Activated CD4-positive, alpha-beta memory T cell treated with anti-CD3 and anti-CD28 coated beads for 36 hours (primary cell): ENCODE data around the gene CRYGB. TPM values are rescaled to one million over a fixed set of nuclear protein-coding genes. Genes with fewer than 3 reads are reported as not detected.

Source experiments
- CTCF ChIA-PET: fragments of 350-600 bp; sonication (Branson Sonifier 250); formaldehyde crosslinking; loops from one replicate; lab custom pipeline; 2021; ENCODE audit warnings: antibody characterized with exemption, inconsistent platforms; lab: Charles Lee
- POLR2A ChIA-PET: fragments of 350-600 bp; sonication (Branson Sonifier 250); formaldehyde crosslinking; loops from one replicate; lab custom pipeline; 2021; ENCODE audit warnings: antibody characterized with exemption; lab: Charles Lee
- DNase-seq: peaks from one replicate; pipeline ENCODE4 v3.0.0-alpha.2; 2020
- H3K27ac Mint-ChIP-seq: one replicate; pipeline ENCODE4 v1.8.0; 2021; ENCODE audit warnings: mixed read lengths
- H3K27me3 Mint-ChIP-seq: one replicate; pipeline ENCODE4 v1.8.0; 2021; ENCODE audit warnings: mixed read lengths
- H3K36me3 Mint-ChIP-seq: one replicate; pipeline ENCODE4 v1.8.0; 2021; ENCODE audit warnings: mixed read lengths
- H3K4me1 Mint-ChIP-seq: one replicate; pipeline ENCODE4 v1.8.0; 2021; ENCODE audit warnings: low read depth, mixed read lengths
- H3K4me3 Mint-ChIP-seq: one replicate; pipeline ENCODE4 v1.8.0; 2021; ENCODE audit warnings: mild to moderate bottlenecking, mixed read lengths
- H3K9me3 Mint-ChIP-seq: one replicate; pipeline ENCODE4 v1.8.0; 2021; ENCODE audit warnings: mixed read lengths
- intact Hi-C: fragments of 100-400 bp; cut with micrococcal nuclease; formaldehyde crosslinking; loops from one replicate; pipeline ENCODE4 v1.15.1; 2023
- total RNA-seq, 2 experiments: library from RNA; stranded (reverse); gene quantifications; one replicate each; pipeline ENCODE4 v1.2.3, GENCODE V29; 2021

Gene CRYGB
- total RNA-seq, 2 experiments from 2014 or later, result not detected

DNA sequence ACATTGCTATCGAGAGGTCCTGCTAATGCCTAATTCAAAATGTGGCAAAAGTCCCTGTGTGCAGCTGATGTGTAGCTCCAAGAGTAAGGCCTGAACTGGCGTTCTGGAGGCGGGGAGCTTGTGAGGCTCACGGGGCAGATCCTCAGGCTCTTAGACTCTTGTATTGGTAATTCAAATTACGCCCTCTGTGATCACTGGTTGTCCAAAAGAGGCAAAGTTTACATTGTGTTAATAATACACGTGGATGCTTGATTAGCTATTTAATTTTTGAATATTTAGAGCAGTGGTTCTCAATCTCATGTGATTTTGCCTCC is 29.8 kb upstream of the CRYGB start:
- H3K4me1 Mint-ChIP-seq, result no peaks in the 10 kb centered on the region
- peaks cover 12% of the 10 kb centered on the region for H3K27me3 Mint-ChIP-seq
- POLR2A ChIA-PET, result no interaction called here
- H3K4me3 Mint-ChIP-seq, result no peak overlapping the region
- CTCF ChIA-PET, result interaction anchor here (0.6 to 2.7 kb wide), 25 partner anchors 10 to 1617 kb away, joined by 3 to 47 read pairs (median 4); partner anchors contain the start of genes C2orf80, CRYGA and IDH1
- intact Hi-C loops, result loop anchor here (1.0 kb wide), 1 partner anchor 79 kb away; no protein-coding TSS in a partner anchor
- H3K9me3 Mint-ChIP-seq, result no peaks in the 10 kb centered on the region
- DNase-seq, result no peak
- H3K36me3 Mint-ChIP-seq, result no peaks in the 10 kb centered on the region
- no peak overlapping the region for H3K27ac Mint-ChIP-seq

GRCh38 chr2:208175069-208175839 is 29.3 kb upstream of the CRYGB start:
- CTCF ChIA-PET, result interaction anchor here (0.6 to 2.7 kb wide), 31 partner anchors 9 to 1617 kb away, joined by 3 to 47 read pairs (median 4); partner anchors contain the start of genes C2orf80, CRYGA and IDH1
- intact Hi-C loops, result loop anchor here (1.0 kb wide), 1 partner anchor 79 kb away; no protein-coding TSS in a partner anchor
- no peaks in the 10 kb centered on the region for H3K9me3 Mint-ChIP-seq
- no peak overlapping the region for H3K4me3 Mint-ChIP-seq
- H3K27ac Mint-ChIP-seq, result no peak overlapping the region
- H3K27me3 Mint-ChIP-seq, result peaks cover 12% of the 10 kb centered on the region
- POLR2A ChIA-PET, result no interaction called here
- peak; percentile 73 for DNase-seq
- H3K36me3 Mint-ChIP-seq, result no peaks in the 10 kb centered on the region
- H3K4me1 Mint-ChIP-seq, result no peaks in the 10 kb centered on the region

DNA sequence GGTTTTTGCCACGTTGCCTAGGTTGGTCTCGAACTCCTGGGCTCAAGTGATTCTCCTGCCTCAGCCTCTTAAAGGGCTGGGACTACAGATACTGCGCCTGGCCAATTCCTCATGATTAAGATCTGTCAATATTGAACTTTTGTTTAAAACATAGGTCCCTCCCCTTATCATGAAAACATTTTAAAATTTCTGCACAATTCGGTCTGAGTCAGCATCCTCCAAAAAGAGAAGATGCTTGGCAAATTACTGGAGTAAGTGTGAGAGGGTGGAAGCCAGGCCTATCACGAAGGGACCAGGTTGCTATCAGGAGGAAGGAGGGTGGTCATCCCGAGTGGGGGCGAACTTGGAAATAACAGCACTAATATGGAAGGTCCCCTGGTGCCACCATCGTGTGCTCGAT is 28.2 kb upstream of the CRYGB start:
- H3K36me3 Mint-ChIP-seq, result no peaks in the 10 kb centered on the region
- peaks cover 8% of the 10 kb centered on the region for H3K27me3 Mint-ChIP-seq
- no peak overlapping the region for H3K4me3 Mint-ChIP-seq
- intact Hi-C loops, result no loop called here
- CTCF ChIA-PET, result interaction anchor here (1.0 to 2.7 kb wide), 7 partner anchors 8 to 79 kb away, joined by 3 to 47 read pairs (median 6); partner anchors contain the start of gene IDH1
- H3K9me3 Mint-ChIP-seq, result no peaks in the 10 kb centered on the region
- H3K4me1 Mint-ChIP-seq, result no peaks in the 10 kb centered on the region
- no peak for DNase-seq
- H3K27ac Mint-ChIP-seq, result no peak overlapping the region
- POLR2A ChIA-PET, result no interaction called here

- ChIA-PET POLR2A (no interaction called here), CTCF (no interaction called here)
- DNase-seq, result no peak
- Mint-ChIP-seq H3K9me3 (no peaks in the 10 kb centered on the region), H3K36me3 (no peaks in the 10 kb centered on the region), H3K4me3 (no peak overlapping the region), H3K27me3 (peaks cover 8% of the 10 kb centered on the region), H3K4me1 (no peaks in the 10 kb centered on the region), H3K27ac (no peak overlapping the region)
- intact Hi-C loops, result no loop called here
Observed at GRCh38 chr2:208172125-208172524, 26.2 kb upstream of the CRYGB start.

GRCh38 chr2:208164951-208165755 is 19.2 kb upstream of the CRYGB start:
- ChIA-PET POLR2A (no interaction called here), CTCF (interaction anchor here (0.6 to 2.4 kb wide), 2 partner anchors 10 to 824 kb away, joined by 3 to 10 read pairs; no protein-coding TSS in a partner anchor)
- H3K4me3 Mint-ChIP-seq, result no peak overlapping the region
- no peaks in the 10 kb centered on the region for H3K4me1 Mint-ChIP-seq
- H3K27ac Mint-ChIP-seq, result no peak overlapping the region
- H3K9me3 Mint-ChIP-seq, result no peaks in the 10 kb centered on the region
- H3K36me3 Mint-ChIP-seq, result no peaks in the 10 kb centered on the region
- no peak for DNase-seq
- peaks cover 11% of the 10 kb centered on the region for H3K27me3 Mint-ChIP-seq
- intact Hi-C loops, result no loop called here

DNA sequence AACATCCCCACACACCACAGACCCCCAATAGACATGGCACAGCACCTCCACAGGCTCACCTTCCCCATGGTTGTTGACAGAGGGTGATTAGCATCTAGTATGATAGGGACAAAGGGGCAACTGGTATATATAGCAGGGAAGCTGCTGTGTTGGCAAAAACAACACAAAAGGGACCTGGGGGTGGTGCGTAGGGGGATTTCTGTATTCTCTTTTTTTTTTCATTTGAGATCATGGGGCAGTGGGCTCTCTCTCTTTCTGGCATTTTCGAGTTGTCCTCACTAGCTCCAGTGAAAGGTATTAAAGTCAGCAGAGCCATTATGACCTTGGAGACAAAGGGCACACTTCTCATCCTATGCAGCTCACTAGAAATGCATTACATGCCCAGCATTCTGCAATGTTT is 17.5 kb upstream of the CRYGB start, which contains the start of gene CRYGA:
TSS of gene CRYGA (minus strand) at position 101 of the 400 bp plus-strand sequence. CDS start at position 68, 33 bp downstream.
- Mint-ChIP-seq H3K27me3 (peaks cover 11% of the 10 kb centered on the region), H3K27ac (no peak within 1 kb of the TSS), H3K36me3 (no peaks in the 10 kb centered on the region), H3K9me3 (no peaks in the 10 kb centered on the region), H3K4me3 (no peak within 1 kb of the TSS), H3K4me1 (no peaks in the 10 kb centered on the region)
- no peak for DNase-seq
- intact Hi-C loops, result no loop called here
- ChIA-PET POLR2A (no interaction called here), CTCF (interaction anchor here (2.4 kb wide), 1 partner anchor 12 kb away, joined by 10 read pairs; no protein-coding TSS in a partner anchor)

GRCh38 chr2:208156439-208156838 is 10.5 kb upstream of the CRYGB start:
- CTCF ChIA-PET, result interaction anchor here (1.1 to 2.0 kb wide), 2 partner anchors 8 to 19 kb away, joined by 5 read pairs; no protein-coding TSS in a partner anchor
- H3K27ac Mint-ChIP-seq, result no peak overlapping the region

GRCh38 chr2:208153156-208153555 is 7.2 kb upstream of the CRYGB start:
- intact Hi-C loops, result no loop called here
- H3K9me3 Mint-ChIP-seq, result peaks cover 11% of the 10 kb centered on the region
- H3K27ac Mint-ChIP-seq, result no peak overlapping the region
- H3K36me3 Mint-ChIP-seq, result no peaks in the 10 kb centered on the region
- H3K4me1 Mint-ChIP-seq, result no peaks in the 10 kb centered on the region
- no peak for DNase-seq
- no peak overlapping the region for H3K4me3 Mint-ChIP-seq
- POLR2A ChIA-PET, result no interaction called here
- peaks cover 5% of the 10 kb centered on the region for H3K27me3 Mint-ChIP-seq
- CTCF ChIA-PET, result interaction anchor here (1.3 kb wide), 1 partner anchor 23 kb away, joined by 4 read pairs; no protein-coding TSS in a partner anchor

More at GRCh38 chr2:208156439-208156838, 10.5 kb upstream of the CRYGB start:
- POLR2A ChIA-PET, result no interaction called here
- intact Hi-C loops, result no loop called here
- DNase-seq, result no peak
- H3K4me3 Mint-ChIP-seq, result no peak overlapping the region
- peaks cover 2% of the 10 kb centered on the region for H3K27me3 Mint-ChIP-seq
- peaks cover 6% of the 10 kb centered on the region for H3K9me3 Mint-ChIP-seq
- no peaks in the 10 kb centered on the region for H3K4me1 Mint-ChIP-seq
- H3K36me3 Mint-ChIP-seq, result no peaks in the 10 kb centered on the region

DNA sequence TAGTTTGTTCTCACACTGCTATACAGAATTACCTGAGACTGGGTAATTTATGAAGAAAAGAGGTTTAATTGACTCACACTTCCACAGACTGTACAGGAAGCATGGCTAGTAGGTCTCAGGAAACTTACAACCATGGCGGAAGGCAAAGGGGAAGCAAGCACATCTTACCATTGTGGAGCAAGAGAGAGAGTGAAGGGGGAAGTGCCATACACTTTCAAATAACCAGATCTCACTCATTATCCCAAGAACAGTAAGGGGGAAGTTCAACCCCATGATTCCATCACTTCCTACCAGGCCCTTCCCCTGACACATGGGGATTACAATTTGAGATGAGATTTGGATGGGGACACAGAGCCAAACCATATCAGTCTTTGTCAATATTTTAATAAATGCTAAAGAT is 5.0 kb upstream of the CRYGB start:
- ChIA-PET CTCF (no interaction called here), POLR2A (no interaction called here)
- Mint-ChIP-seq H3K9me3 (peaks cover 11% of the 10 kb centered on the region), H3K27me3 (peaks cover 5% of the 10 kb centered on the region), H3K36me3 (no peaks in the 10 kb centered on the region), H3K4me1 (no peaks in the 10 kb centered on the region), H3K4me3 (no peak overlapping the region), H3K27ac (no peak overlapping the region)
- intact Hi-C loops, result no loop called here
- no peak for DNase-seq

DNA sequence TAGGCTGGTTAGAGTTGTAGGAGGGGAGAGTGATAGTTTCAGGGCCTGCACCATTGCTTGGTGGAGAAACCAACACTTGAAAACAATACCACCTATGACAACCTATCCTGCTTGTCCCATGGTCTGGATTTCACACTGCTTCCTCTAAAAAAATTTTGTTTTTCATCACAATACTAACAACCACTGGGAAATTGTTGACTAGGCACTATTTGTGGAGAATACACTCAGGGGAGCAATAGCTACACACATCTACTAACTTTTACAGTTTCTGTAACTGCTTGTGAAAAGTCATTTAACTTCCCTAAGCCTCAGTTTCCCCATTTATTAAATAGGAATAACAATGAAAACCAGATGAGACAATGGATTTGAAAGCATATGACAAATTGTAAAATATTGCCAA is 4.1 kb upstream of the CRYGB start:
- POLR2A ChIA-PET, result no interaction called here
- Mint-ChIP-seq H3K36me3 (no peaks in the 10 kb centered on the region), H3K4me3 (no peak overlapping the region), H3K27me3 (peaks cover 5% of the 10 kb centered on the region), H3K27ac (no peak overlapping the region), H3K9me3 (peaks cover 11% of the 10 kb centered on the region), H3K4me1 (no peaks in the 10 kb centered on the region)
- CTCF ChIA-PET, result interaction anchor here (0.8 kb wide), 1 partner anchor 26 kb away, joined by 4 read pairs; no protein-coding TSS in a partner anchor
- DNase-seq, result no peak
- intact Hi-C loops, result no loop called here

GRCh38 chr2:208148803-208149202 is 2.8 kb upstream of the CRYGB start:
- H3K9me3 Mint-ChIP-seq, result peaks cover 11% of the 10 kb centered on the region
- H3K36me3 Mint-ChIP-seq, result no peaks in the 10 kb centered on the region
- peaks cover 5% of the 10 kb centered on the region for H3K27me3 Mint-ChIP-seq
- H3K4me1 Mint-ChIP-seq, result no peaks in the 10 kb centered on the region
- ChIA-PET CTCF (no interaction called here), POLR2A (no interaction called here)
- intact Hi-C loops, result no loop called here
- no peak overlapping the region for H3K4me3 Mint-ChIP-seq
- no peak overlapping the region for H3K27ac Mint-ChIP-seq
- no peak for DNase-seq

DNA sequence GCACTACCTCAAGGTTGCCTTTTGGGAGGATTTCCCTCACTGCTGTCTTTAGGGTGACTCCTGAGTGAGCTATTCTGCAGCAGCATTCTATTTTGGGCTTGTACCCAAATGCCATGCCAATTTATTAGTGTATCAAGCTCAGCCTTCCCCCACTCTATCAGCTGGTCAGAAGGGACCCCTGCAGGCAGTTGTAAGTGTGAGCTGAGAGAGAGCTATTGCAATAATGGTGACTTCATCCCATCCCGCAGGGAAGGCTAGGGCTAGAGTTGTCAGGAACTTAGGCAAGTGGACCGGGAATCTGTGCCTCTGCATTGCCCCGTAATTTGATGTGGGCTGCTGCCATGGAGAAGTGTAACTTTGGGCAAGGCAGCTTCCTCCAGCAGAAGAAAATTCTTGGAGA is 1.8 kb upstream of the CRYGB start:
- ChIA-PET POLR2A (no interaction called here), CTCF (interaction anchor here (0.8 kb wide), 1 partner anchor 9 kb away, joined by 5 read pairs; no protein-coding TSS in a partner anchor)
- intact Hi-C loops, result no loop called here
- H3K27ac Mint-ChIP-seq, result no peak overlapping the region
- H3K27me3 Mint-ChIP-seq, result peaks cover 5% of the 10 kb centered on the region
- no peaks in the 10 kb centered on the region for H3K4me1 Mint-ChIP-seq
- no peaks in the 10 kb centered on the region for H3K36me3 Mint-ChIP-seq
- H3K9me3 Mint-ChIP-seq, result peaks cover 11% of the 10 kb centered on the region
- no peak for DNase-seq
- H3K4me3 Mint-ChIP-seq, result no peak overlapping the region
